Gastroesophageal sphincter (tissue), 4 donors: ENCODE measurements around the gene EIF4B. TPM values are rescaled to one million over a fixed set of nuclear protein-coding genes. Genes with fewer than 3 reads are reported as not detected.

Source experiments
- ATAC-seq: fragments of 150-250 bp; one replicate; pipeline ENCODE4 v1.9.1; 2016; ENCODE audit warnings: mild to moderate bottlenecking, moderate library complexity
- H3K27ac ChIP-seq, 4 donors: fragments of 200-600 bp; sonication (generic) in 3 of 4; 1 replicate in 3 of 4; 2 replicates in 1 of 4; pipeline ENCODE4 v1.5.1; 2016 to 2019
- H3K27me3 ChIP-seq: fragments of 200-600 bp; sonication (generic); one replicate; pipeline ENCODE4 v1.5.1; 2019
- H3K36me3 ChIP-seq, 2 donors: fragments of 200-600 bp; sonication (generic); one replicate each; pipeline ENCODE4 v1.5.1; 2019; ENCODE audit warnings: control low read depth in 1 of 2
- H3K4me1 ChIP-seq, 3 donors: fragments of 200-600 bp; sonication (generic); 1 replicate in 2 of 3; 2 replicates in 1 of 3; pipeline ENCODE4 v1.5.1; 2016 to 2019; ENCODE audit warnings: control low read depth in 2 of 3
- H3K4me3 ChIP-seq, 2 donors: fragments of 200-600 bp; sonication (generic); one replicate each; pipeline ENCODE4 v1.5.1; 2019; ENCODE audit warnings: mild to moderate bottlenecking in 1 of 2, moderate library complexity in 1 of 2
- H3K9me3 ChIP-seq, 3 donors: fragments of 200-600 bp; sonication (generic); one replicate each; pipeline ENCODE4 v1.5.1; 2017 to 2019; ENCODE audit warnings: control low read depth in 2 of 3
- CTCF ChIP-seq, 4 experiments: fragments of 200-600 bp in 2 of 4; fragments of 450-650 bp in 2 of 4; sonication (generic) in 1 of 4; IDR thresholded peaks; one replicate each; pipeline ENCODE4 v1.5.1; 2017 to 2019; ENCODE audit warnings: antibody characterized with exemption in 4 of 4, mild to moderate bottlenecking in 2 of 4, moderate library complexity in 2 of 4
- EP300 ChIP-seq: sonication (generic); formaldehyde crosslinking; IDR thresholded peaks from one replicate; pipeline ENCODE4 v1.6.1; 2017; ENCODE audit warnings: antibody characterized with exemption, mild to moderate bottlenecking
- POLR2A ChIP-seq, 2 donors: fragments of 450-650 bp; IDR thresholded peaks; one replicate each; pipeline ENCODE4 v1.6.1; 2017; ENCODE audit warnings: antibody characterized with exemption in 2 of 2, mild to moderate bottlenecking in 2 of 2, moderate library complexity in 1 of 2
- POLR2AphosphoS5 ChIP-seq: sonication (generic); formaldehyde crosslinking; IDR thresholded peaks from one replicate; pipeline ENCODE4 v1.6.1; 2017; ENCODE audit warnings: antibody characterized with exemption
- WGBS, 2 donors: methylation state at CpG; one replicate each; pipeline ENCODE4 v1.1.5; 2018; ENCODE audit warnings: low coverage in 1 of 2; 5-methylcytosine and 5-hydroxymethylcytosine counted together
- total RNA-seq, 4 donors: library from RNA; depleted of rRNA; stranded (reverse); fragments of >200 nt; gene quantifications; one replicate each; pipeline ENCODE4 v1.1.0, GENCODE V29; 2016

EIF4B gene
- total RNA-seq, 4 donors from 2014 or later, result 521 to 701 (median 591) TPM

- Histone ChIP-seq H3K36me3 (peaks cover 0 to 93% of the 10 kb centered on the region in 2 donors), H3K27me3 (no peaks in the 10 kb centered on the region), H3K27ac (peak overlapping the region; percentile 5 to 95 (median 86)), H3K9me3 (no peaks in the 10 kb centered on the region), H3K4me1 (peaks cover 5 to 100% (median 77%) of the 10 kb centered on the region in 3 donors), H3K4me3 (peak overlapping the region in 1 of 2 donors; percentile 18)
- ATAC-seq, result peak; percentile 60
- 2 to 35% methylated on average over 7 to 16 of the region's 24 CpGs for WGBS, 2 donors
- TF ChIP-seq POLR2AphosphoS5 (peak; percentile 62), CTCF (IDR thresholded peaks at IDR 0.05) (peak in 3 of 4 experiments; percentile 92 to 97 (median 97)), EP300 (no peak), POLR2A (IDR thresholded peaks at IDR 0.05) (no peak)
Measured at GRCh38 chr12:53065975-53066931, 60.0 kb downstream of the EIF4B start.

GRCh38 chr12:53067074-53067992 is 61.1 kb downstream of the EIF4B start:
- Histone ChIP-seq H3K27me3 (no peaks in the 10 kb centered on the region), H3K4me3 (no peak overlapping the region), H3K27ac (peak overlapping the region in 3 of 4 donors; percentile 85 to 95 (median 88)), H3K9me3 (no peaks in the 10 kb centered on the region), H3K4me1 (peaks cover 10 to 100% (median 76%) of the 10 kb centered on the region in 3 donors), H3K36me3 (peaks cover 0 to 82% of the 10 kb centered on the region in 2 donors)
- TF ChIP-seq POLR2AphosphoS5 (no peak), EP300 (no peak)
- WGBS, 2 donors, result 73 to 76% methylated on average over 6 of the region's 7 CpGs
- ATAC-seq, result no peak

- Histone ChIP-seq H3K4me3 (no peak overlapping the region), H3K27me3 (no peaks in the 10 kb centered on the region), H3K4me1 (peaks cover 18 to 100% (median 76%) of the 10 kb centered on the region in 3 donors), H3K9me3 (no peaks in the 10 kb centered on the region), H3K36me3 (peaks cover 0 to 79% of the 10 kb centered on the region in 2 donors), H3K27ac (peak overlapping the region in 3 of 4 donors; percentile 85 to 95 (median 88))
- ATAC-seq, result no peak
- 100% methylated on average over 1 of the region's 13 CpGs; no CpG with 5 or more reads in 1 of the 2 donors for WGBS, 2 donors
- no peak for TF ChIP-seq CTCF (IDR thresholded peaks at IDR 0.05)
- TF ChIP-seq POLR2AphosphoS5, result no peak
- TF ChIP-seq EP300, result no peak
- no peak for TF ChIP-seq POLR2A (IDR thresholded peaks at IDR 0.05)
Measured at GRCh38 chr12:53067993-53068770, 61.9 kb downstream of the EIF4B start.

- Histone ChIP-seq H3K27ac (peak overlapping the region in 3 of 4 donors; percentile 85 to 95 (median 88)), H3K36me3 (peaks cover 0 to 73% of the 10 kb centered on the region in 2 donors), H3K27me3 (no peaks in the 10 kb centered on the region), H3K4me3 (no peak overlapping the region), H3K4me1 (peaks cover 20 to 100% (median 72%) of the 10 kb centered on the region in 3 donors), H3K9me3 (no peaks in the 10 kb centered on the region)
- no peak for ATAC-seq
- WGBS, 2 donors, result 54 to 60% methylated on average over 7 to 14 of the region's 15 CpGs
- TF ChIP-seq EP300 (no peak), CTCF (IDR thresholded peaks at IDR 0.05) (no peak), POLR2A (IDR thresholded peaks at IDR 0.05) (no peak), POLR2AphosphoS5 (no peak)
Measured at GRCh38 chr12:53068811-53069585, 62.7 kb downstream of the EIF4B start.
